Erythroblast (primary cell): ENCODE data around the gene RNASET2.

ENCODE experiments used
- GATA1 ChIP-seq: IDR thresholded peaks from 2 replicates; pipeline ENCODE4 v1.6.1; 2011; ENCODE audit warnings: low read depth, mild to moderate bottlenecking, control low read depth, low read length, moderate library complexity
- POLR2A ChIP-seq: IDR thresholded peaks from 2 replicates; pipeline ENCODE4 v1.6.1; 2011; ENCODE audit warnings: mild to moderate bottlenecking, low read length

GRCh38 chr6:166969390-166970002 is 13.1 kb upstream of the RNASET2 start:
- no peak for TF ChIP-seq POLR2A
- TF ChIP-seq GATA1, result no peak
